Adrenal gland (tissue), 12 donors: Measurements from ENCODE around the gene C19orf53. TPM values are rescaled to one million over a fixed set of nuclear protein-coding genes. Genes with fewer than 3 reads are reported as not detected.
A peak's percentile ranks its signal among the peaks of the same experiment; 100 is the strongest.

ENCODE experiments used
- DNase-seq, 7 donors: peaks; one replicate each; pipeline ENCODE4 v3.0.0-alpha.2; 2019 to 2020
- H3K27ac ChIP-seq, 5 donors: fragments of 200-600 bp; sonication (generic) in 4 of 5; 1 replicate in 3 of 5; 2 replicates in 2 of 5; pipeline versions ENCODE4 v1.5.1 to v1.8.0; 2016 to 2020; ENCODE audit warnings: mild to moderate bottlenecking in 1 of 5
- H3K27me3 ChIP-seq: fragments of 200-600 bp; 2 replicates; pipeline ENCODE4 v1.8.0; 2021
- H3K36me3 ChIP-seq, 2 donors: fragments of 200-600 bp; replicated peaks in 1 of 2; 1 replicate in 1 of 2; 2 replicates in 1 of 2; pipeline versions ENCODE4 v1.5.1 to v1.8.0; 2018 to 2022
- H3K4me1 ChIP-seq, 2 donors: fragments of 200-600 bp; replicated peaks in 1 of 2; 1 replicate in 1 of 2; 2 replicates in 1 of 2; pipeline versions ENCODE4 v1.5.1 to v1.8.0; 2018 to 2021
- H3K4me3 ChIP-seq, 4 donors: fragments of 200-600 bp; sonication (generic) in 3 of 4; one replicate each; pipeline ENCODE4 v1.5.1; 2016 to 2018
- H3K9me3 ChIP-seq, 3 donors: fragments of 200-600 bp; sonication (generic) in 1 of 3; replicated peaks in 1 of 3; 1 replicate in 2 of 3; 2 replicates in 1 of 3; pipeline versions ENCODE4 v1.5.1 to v1.8.0; 2016 to 2021
- CTCF ChIP-seq, 6 experiments: fragments of 450-650 bp in 4 of 6; fragments of 200-600 bp in 2 of 6; sonication (generic) in 1 of 6; IDR thresholded peaks; 1 replicate in 5 of 6; 2 replicates in 1 of 6; pipeline versions ENCODE4 v1.5.1 to v1.8.0; 2016 to 2021; ENCODE audit warnings: antibody characterized with exemption in 6 of 6, mild to moderate bottlenecking in 2 of 6, moderate library complexity in 1 of 6
- POLR2A ChIP-seq, 2 donors: fragments of 450-650 bp; IDR thresholded peaks; one replicate each; pipeline ENCODE4 v1.6.1; 2017; ENCODE audit warnings: antibody characterized with exemption in 2 of 2, mild to moderate bottlenecking in 2 of 2, moderate library complexity in 1 of 2
- WGBS, 4 donors: extraction: QIAGEN DNeasy Blood & Tissue Kit in 2 of 4; methylation state at CpG; one replicate each; pipeline versions ENCODE4 v1.1.5 to v1.1.7; 2013 to 2017; 5-methylcytosine and 5-hydroxymethylcytosine counted together
- intact Hi-C, 2 donors: fragments of 100-400 bp; cut with DNase I; formaldehyde crosslinking; loops; one replicate each; pipeline versions ENCODE4 v1.14.1 to v1.15.0; 2022 to 2023
- polyA plus RNA-seq, 3 donors: library from polyadenylated mRNA; stranded (reverse); fragments of 200-250 nt in 2 of 3; fragments of 350-450 nt in 1 of 3; fragmentation: Illumina TruSeq in 1 of 3; extraction: RNeasy Lipid Tissue Mini Kit (QIAGEN cat#74804) in 1 of 3; gene quantifications; one replicate each; pipeline ENCODE4 v1.2.3, GENCODE V29; 2013 to 2014
- total RNA-seq, 9 donors: library from RNA; depleted of rRNA in 4 of 9; stranded (reverse); fragments of >200 nt in 4 of 9; fragments of 120-200 nt in 1 of 9; fragmentation: NEBNext Ultra II Directional in 1 of 9; extraction: Animal tissue kit (Norgen Biotek cat#: 25700) in 1 of 9; gene quantifications; one replicate each; pipeline versions ENCODE4 v1.1.0 to v1.2.4, GENCODE V29; 2013 to 2023
- donor health status: healthy with polysubstance abuse.
- donor health status: Bipolar disorder and iron deficiency.
- donor health status: DM: yes; HTN: yes; CAD: no.
- donor health status: DM: no; HTN: no; CAD: no.
- donor health status: DM: no; HTN: no; CAD: no.
- donor health status: DM: yes; HTN: yes; CAD: no.

C19orf53 gene
- total and polyA plus RNA-seq, 12 donors = 95.8 to 459 (median 166) TPM

DNA sequence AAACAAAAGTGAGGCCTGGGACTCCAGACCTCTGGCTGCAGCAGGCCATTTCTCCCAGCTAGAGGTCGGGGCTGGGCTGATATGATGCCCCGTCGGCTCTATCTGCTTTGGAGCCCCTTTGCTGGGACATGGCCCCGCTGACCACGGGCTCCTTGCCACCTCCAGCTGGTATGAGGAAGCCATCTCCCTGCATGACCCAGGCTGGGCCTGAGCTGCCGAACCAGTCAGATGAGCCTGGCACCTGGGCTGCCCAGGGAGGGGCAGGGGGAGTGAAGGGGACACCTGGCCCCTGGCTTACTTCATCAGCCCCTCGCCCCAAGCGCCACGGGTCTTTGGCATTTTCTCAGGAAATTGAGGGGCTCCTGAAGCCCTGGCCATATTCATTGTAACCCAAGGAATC, 28.8 kb downstream of the C19orf53 start:
- no peak for TF ChIP-seq POLR2A (IDR thresholded peaks at IDR 0.05)
- no peak for TF ChIP-seq CTCF (IDR thresholded peaks at IDR 0.05)
- 89 to 97% (median 94%) methylated on average over 4 to 9 of the region's 9 CpGs for WGBS, 4 donors
- no peak overlapping the region for H3K4me3 ChIP-seq
- no peak for DNase-seq
- H3K36me3 ChIP-seq = peaks cover 0 to 13% of the 10 kb centered on the region in 2 donors
- H3K9me3 ChIP-seq = no peaks in the 10 kb centered on the region
- H3K27me3 ChIP-seq = no peaks in the 10 kb centered on the region
- peaks cover under 1 to 3% of the 10 kb centered on the region in 2 donors for H3K4me1 ChIP-seq
- intact Hi-C loops = no loop called here
- H3K27ac ChIP-seq = peak overlapping the region in 1 of 5 donors; percentile 52

DNA sequence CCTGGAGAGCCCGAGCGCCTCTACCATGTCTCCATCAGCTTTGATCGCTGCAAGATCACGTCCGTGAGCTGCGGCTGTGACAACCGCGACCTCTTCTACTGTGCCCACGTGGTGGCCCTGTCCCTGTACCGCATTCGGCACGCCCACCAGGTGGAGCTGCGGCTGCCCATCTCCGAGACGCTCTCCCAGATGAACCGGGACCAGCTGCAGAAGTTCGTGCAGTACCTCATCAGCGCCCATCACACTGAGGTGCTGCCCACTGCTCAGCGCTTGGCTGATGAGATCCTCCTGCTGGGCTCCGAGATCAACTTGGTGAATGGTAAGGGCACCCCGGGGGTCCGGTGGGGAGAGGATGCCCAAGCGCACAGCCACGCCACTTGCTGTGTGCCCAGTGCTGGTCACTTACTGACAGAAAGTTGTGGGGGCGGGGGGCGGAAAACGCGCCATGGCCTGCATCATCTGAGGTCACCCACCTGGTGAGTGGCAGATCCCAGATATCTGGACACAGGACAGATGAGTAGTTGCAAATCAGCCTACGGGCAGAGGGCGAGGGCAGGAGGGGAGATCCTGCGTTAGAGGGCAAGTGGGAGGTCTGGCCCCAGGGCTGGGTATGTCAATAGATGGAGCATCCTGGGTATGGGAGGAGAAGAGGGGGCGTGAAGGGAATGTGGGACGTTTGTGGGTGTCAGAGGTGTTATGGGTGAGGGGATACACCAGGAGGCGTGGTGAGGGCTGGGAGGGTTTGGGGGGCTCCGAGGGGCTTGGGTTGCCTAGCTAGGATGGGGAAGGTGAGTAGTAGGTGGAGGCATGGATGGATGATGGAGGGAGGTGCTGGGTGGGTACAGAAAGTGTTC, 30.8 kb downstream of the C19orf53 start:
- intact Hi-C loops = no loop called here
- peaks cover 0 to 16% of the 10 kb centered on the region in 2 donors for H3K36me3 ChIP-seq
- TF ChIP-seq POLR2A (IDR thresholded peaks at IDR 0.05) (no peak), CTCF (IDR thresholded peaks at IDR 0.05) (peak in 4 of 6 experiments; percentile 15 to 35 (median 26))
- H3K27me3 ChIP-seq = no peaks in the 10 kb centered on the region
- H3K9me3 ChIP-seq = no peaks in the 10 kb centered on the region
- H3K4me3 ChIP-seq = no peak overlapping the region
- no peak overlapping the region for H3K27ac ChIP-seq
- H3K4me1 ChIP-seq = no peaks in the 10 kb centered on the region
- WGBS, 4 donors = 81 to 87% (median 82%) methylated on average over 28 to 35 of the region's 35 CpGs
- DNase-seq = peak in 1 of 7 donors; percentile 37

- H3K4me3 ChIP-seq = no peak overlapping the region
- TF ChIP-seq CTCF (IDR thresholded peaks at IDR 0.05) (no peak), POLR2A (IDR thresholded peaks at IDR 0.05) (no peak)
- intact Hi-C loops = no loop called here
- no peaks in the 10 kb centered on the region for H3K27me3 ChIP-seq
- DNase-seq = no peak
- no peaks in the 10 kb centered on the region for H3K4me1 ChIP-seq
- 95 to 97% (median 96%) methylated on average over 3 of the region's 3 CpGs for WGBS, 4 donors
- peaks cover 0 to 16% of the 10 kb centered on the region in 2 donors for H3K36me3 ChIP-seq
- no peak overlapping the region for H3K27ac ChIP-seq
- H3K9me3 ChIP-seq = no peaks in the 10 kb centered on the region
Observed at GRCh38 chr19:13806728-13807127, 32.5 kb downstream of the C19orf53 start.

- no peak overlapping the region for H3K27ac ChIP-seq
- no peak for DNase-seq
- H3K4me3 ChIP-seq = no peak overlapping the region
- H3K36me3 ChIP-seq = peaks cover 0 to 16% of the 10 kb centered on the region in 2 donors
- TF ChIP-seq POLR2A (IDR thresholded peaks at IDR 0.05) (no peak), CTCF (IDR thresholded peaks at IDR 0.05) (no peak)
- no peaks in the 10 kb centered on the region for H3K4me1 ChIP-seq
- intact Hi-C loops = no loop called here
- no peaks in the 10 kb centered on the region for H3K27me3 ChIP-seq
- no peaks in the 10 kb centered on the region for H3K9me3 ChIP-seq
- WGBS, 4 donors = 91 to 97% (median 94%) methylated on average over 3 of the region's 3 CpGs
Observed at GRCh38 chr19:13807421-13808021, 33.3 kb downstream of the C19orf53 start.
